Tibial nerve (tissue), 4 donors: ENCODE measurements around the gene UGT1A8.

Source experiments
- EP300 ChIP-seq, 2 donors: sonication (generic); formaldehyde crosslinking; IDR thresholded peaks; one replicate each; pipeline ENCODE4 v1.6.1; 2017; ENCODE audit warnings: antibody characterized with exemption in 2 of 2, mild to moderate bottlenecking in 1 of 2
- POLR2A ChIP-seq, 2 donors: fragments of 450-650 bp; IDR thresholded peaks; one replicate each; pipeline ENCODE4 v1.6.1; 2017; ENCODE audit warnings: antibody characterized with exemption in 2 of 2, mild to moderate bottlenecking in 2 of 2, moderate library complexity in 2 of 2
- TF ChIP-seq, protein P1 (sequence below), 5 experiments: fragments of 200-600 bp in 3 of 5; fragments of 450-650 bp in 2 of 5; sonication (generic) in 3 of 5; IDR thresholded peaks; one replicate each; pipeline ENCODE4 v1.5.1; 2016 to 2019; ENCODE audit warnings: antibody characterized with exemption in 5 of 5, mild to moderate bottlenecking in 3 of 5, moderate library complexity in 2 of 5

GRCh38 chr2:233655043-233655442, 37.6 kb downstream of the UGT1A8 start:
- TF ChIP-seq, protein P1, sequence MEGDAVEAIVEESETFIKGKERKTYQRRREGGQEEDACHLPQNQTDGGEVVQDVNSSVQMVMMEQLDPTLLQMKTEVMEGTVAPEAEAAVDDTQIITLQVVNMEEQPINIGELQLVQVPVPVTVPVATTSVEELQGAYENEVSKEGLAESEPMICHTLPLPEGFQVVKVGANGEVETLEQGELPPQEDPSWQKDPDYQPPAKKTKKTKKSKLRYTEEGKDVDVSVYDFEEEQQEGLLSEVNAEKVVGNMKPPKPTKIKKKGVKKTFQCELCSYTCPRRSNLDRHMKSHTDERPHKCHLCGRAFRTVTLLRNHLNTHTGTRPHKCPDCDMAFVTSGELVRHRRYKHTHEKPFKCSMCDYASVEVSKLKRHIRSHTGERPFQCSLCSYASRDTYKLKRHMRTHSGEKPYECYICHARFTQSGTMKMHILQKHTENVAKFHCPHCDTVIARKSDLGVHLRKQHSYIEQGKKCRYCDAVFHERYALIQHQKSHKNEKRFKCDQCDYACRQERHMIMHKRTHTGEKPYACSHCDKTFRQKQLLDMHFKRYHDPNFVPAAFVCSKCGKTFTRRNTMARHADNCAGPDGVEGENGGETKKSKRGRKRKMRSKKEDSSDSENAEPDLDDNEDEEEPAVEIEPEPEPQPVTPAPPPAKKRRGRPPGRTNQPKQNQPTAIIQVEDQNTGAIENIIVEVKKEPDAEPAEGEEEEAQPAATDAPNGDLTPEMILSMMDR (IDR thresholded peaks at IDR 0.05) = no peak
- no peak for TF ChIP-seq POLR2A (IDR thresholded peaks at IDR 0.05)
- no peak for TF ChIP-seq EP300 (IDR thresholded peaks at IDR 0.05)
